ENCODE data around the gene KRTAP4-7. TPM values are rescaled to one million over a fixed set of nuclear protein-coding genes. Genes with fewer than 3 reads are reported as not detected.
"Not testable (repeated sequence)": the region's sequence is repeated elsewhere in the genome, so short reads cannot be mapped to it uniquely, and the experiment has no call there.

Gene KRTAP4-7
- total RNA-seq, 1 experiment from 2014 or later = not detected

- TF ChIP-seq, protein P1, sequence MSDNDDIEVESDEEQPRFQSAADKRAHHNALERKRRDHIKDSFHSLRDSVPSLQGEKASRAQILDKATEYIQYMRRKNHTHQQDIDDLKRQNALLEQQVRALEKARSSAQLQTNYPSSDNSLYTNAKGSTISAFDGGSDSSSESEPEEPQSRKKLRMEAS (IDR thresholded peaks at IDR 0.05) = no peak
- TF ChIP-seq ELF1 (IDR thresholded peaks at IDR 0.05; ENCODE audit: borderline replicate concordance, low read depth) (no peak), EZH2 (IDR thresholded peaks at IDR 0.05) (no peak)
Observed at GRCh38 chr17:41098481-41098880, 14.5 kb downstream of the KRTAP4-7 start (continued).

DNA sequence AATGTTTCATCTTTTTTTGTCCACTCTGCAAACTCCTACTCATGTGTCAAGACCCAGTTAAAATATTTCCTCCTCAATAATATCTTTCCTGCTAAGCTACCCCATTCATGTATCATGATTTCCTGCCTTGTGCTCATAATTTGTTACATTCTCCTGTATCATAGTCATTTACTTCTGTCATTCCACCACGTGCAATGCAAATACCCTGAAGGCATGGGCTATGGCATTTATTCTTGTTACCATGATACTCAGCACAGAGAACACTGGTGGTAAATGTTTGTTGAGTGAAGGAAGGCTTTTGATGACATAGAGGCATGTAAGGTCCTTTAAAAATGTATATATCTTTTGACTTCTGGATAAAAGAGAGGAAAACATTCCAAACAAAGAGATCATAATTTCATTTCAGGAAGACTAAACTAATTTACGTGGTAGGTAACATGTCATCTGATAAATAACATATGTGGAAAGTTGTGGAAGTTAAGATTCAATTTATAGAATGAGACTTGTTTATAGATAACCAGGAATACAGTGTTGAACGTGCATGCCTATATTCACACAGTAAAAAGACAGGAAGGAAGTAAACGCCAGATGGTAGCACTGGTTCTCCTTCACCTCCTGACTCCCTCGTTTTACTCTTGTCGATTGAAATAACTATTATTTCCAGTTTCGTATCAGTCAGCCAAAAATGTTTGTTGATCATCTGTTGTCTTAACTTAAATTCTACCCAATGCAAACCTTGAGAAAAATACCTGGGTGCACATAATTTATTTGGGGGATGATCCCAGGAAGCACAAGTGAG lies 15.9 kb downstream of the KRTAP4-7 start:
- peaks cover 9 to 39% of the 10 kb centered on the region in 2 experiments for H3K4me1 ChIP-seq (ENCODE audit: control insufficient read depth in 1 of 2, insufficient read depth in 2 of 2, low read length in 2 of 2)
- H3K27ac ChIP-seq (ENCODE audit: low read depth, low read length); H2AFZ ChIP-seq (ENCODE audit: low read depth, low read length, poor library complexity, severe bottlenecking); H3K36me3 ChIP-seq (ENCODE audit: control insufficient read depth in 1 of 2, insufficient read depth in 2 of 2, low read length in 2 of 2); RAD21 ChIA-PET (ENCODE audit: low non-redundant PET in 1 of 2, low total read pairs in 2 of 2, uncharacterized antibody in 2 of 2, unreplicated experiment in 2 of 2); H4K20me1 ChIP-seq (ENCODE audit: insufficient read depth); POLR2A ChIA-PET; H3K27me3 ChIP-seq (ENCODE audit: insufficient read depth, low read length); intact Hi-C loops (cut with micrococcal nuclease); CTCF ChIA-PET; H3K9me3 ChIP-seq (ENCODE audit: control insufficient read depth in 1 of 2, insufficient read depth in 1 of 2, low read depth in 1 of 2, low read length in 2 of 2); BruUV-seq (replicated peaks); ATAC-seq; DNase-seq (ENCODE audit: low read depth, low spot score); H3K79me2 ChIP-seq (ENCODE audit: insufficient read depth, low read length); H3K9ac ChIP-seq (ENCODE audit: low read length); H3K4me3 ChIP-seq (replicated peaks in 1 of 2; ENCODE audit: low read depth in 1 of 2, low read length in 2 of 2); H3K9me2 ChIP-seq (ENCODE audit: insufficient read depth); H3K4me2 ChIP-seq (ENCODE audit: low read length): not testable (repeated sequence)
- TF ChIP-seq, protein P1 (IDR thresholded peaks at IDR 0.05) = 0 out of 2 replicates have a peak, but pooled peaks have one; percentile 27

GRCh38 chr17:41101586-41102259 lies 17.8 kb downstream of the KRTAP4-7 start, which contains the start of gene KRTAP4-16:
Gene KRTAP4-16 (minus strand): TSS chr17:41102209. CDS start chr17:41102209, 0 bp downstream.
- intact Hi-C loops (cut with micrococcal nuclease) = no loop called here
- Histone ChIP-seq H3K27me3 (ENCODE audit: insufficient read depth, low read length) (no peaks in the 10 kb centered on the region), H3K36me3 (ENCODE audit: control insufficient read depth in 1 of 2, insufficient read depth in 2 of 2, low read length in 2 of 2) (peaks cover 0 to 4% of the 10 kb centered on the region in 2 experiments; a peak in 1 of 4 replicates), H3K79me2 (ENCODE audit: insufficient read depth, low read length) (no peaks in the 10 kb centered on the region), H3K9me2 (ENCODE audit: insufficient read depth) (no peaks in the 10 kb centered on the region), H3K9me3 (ENCODE audit: control insufficient read depth in 1 of 2, insufficient read depth in 1 of 2, low read depth in 1 of 2, low read length in 2 of 2) (no peaks in the 10 kb centered on the region), H3K4me2 (ENCODE audit: low read length) (peak within 1 kb of the TSS; percentile 19; the same call in 1 of the 2 replicates), H3K9ac (ENCODE audit: low read length) (peak within 1 kb of the TSS; percentile 8; the same call in 1 of the 2 replicates), H3K4me3 (replicated peaks in 1 of 2; ENCODE audit: low read depth in 1 of 2, low read length in 2 of 2) (no peak within 1 kb of the TSS), H2AFZ (ENCODE audit: low read depth, low read length, poor library complexity, severe bottlenecking) (no peak within 1 kb of the TSS), H3K4me1 (ENCODE audit: control insufficient read depth in 1 of 2, insufficient read depth in 2 of 2, low read length in 2 of 2) (peaks cover 13 to 56% of the 10 kb centered on the region in 2 experiments), H4K20me1 (ENCODE audit: insufficient read depth) (no peaks in the 10 kb centered on the region), H3K27ac (ENCODE audit: low read depth, low read length) (peak within 1 kb of the TSS; percentile 75)
- DNase-seq (ENCODE audit: low read depth, low spot score) = no peak
- BruUV-seq (replicated peaks) = no TSS peak
- ChIA-PET POLR2A (no interaction called here), CTCF (no interaction called here), RAD21 (ENCODE audit: low non-redundant PET in 1 of 2, low total read pairs in 2 of 2, uncharacterized antibody in 2 of 2, unreplicated experiment in 2 of 2) (no interaction called here)
- no peak for ATAC-seq
- TF ChIP-seq EZH2phosphoT487 (IDR thresholded peaks at IDR 0.05; ENCODE audit: borderline replicate concordance) (no peak), POLR2A (IDR thresholded peaks at IDR 0.05; ENCODE audit: borderline replicate concordance, extremely low read depth, insufficient read depth, insufficient read length) (no peak), ZNF274 (IDR thresholded peaks at IDR 0.05; ENCODE audit: low read depth, low read length) (no peak), RAD21 (IDR thresholded peaks at IDR 0.05; ENCODE audit: low read depth) (no peak), EGR1 (IDR thresholded peaks at IDR 0.05; ENCODE audit: low read depth) (no peak), ELF1 (IDR thresholded peaks at IDR 0.05; ENCODE audit: borderline replicate concordance, low read depth) (no peak), SP1 (IDR thresholded peaks at IDR 0.05; ENCODE audit: low read depth) (no peak), ATF3 (IDR thresholded peaks at IDR 0.05) (no peak)
- TF ChIP-seq, protein P2, sequence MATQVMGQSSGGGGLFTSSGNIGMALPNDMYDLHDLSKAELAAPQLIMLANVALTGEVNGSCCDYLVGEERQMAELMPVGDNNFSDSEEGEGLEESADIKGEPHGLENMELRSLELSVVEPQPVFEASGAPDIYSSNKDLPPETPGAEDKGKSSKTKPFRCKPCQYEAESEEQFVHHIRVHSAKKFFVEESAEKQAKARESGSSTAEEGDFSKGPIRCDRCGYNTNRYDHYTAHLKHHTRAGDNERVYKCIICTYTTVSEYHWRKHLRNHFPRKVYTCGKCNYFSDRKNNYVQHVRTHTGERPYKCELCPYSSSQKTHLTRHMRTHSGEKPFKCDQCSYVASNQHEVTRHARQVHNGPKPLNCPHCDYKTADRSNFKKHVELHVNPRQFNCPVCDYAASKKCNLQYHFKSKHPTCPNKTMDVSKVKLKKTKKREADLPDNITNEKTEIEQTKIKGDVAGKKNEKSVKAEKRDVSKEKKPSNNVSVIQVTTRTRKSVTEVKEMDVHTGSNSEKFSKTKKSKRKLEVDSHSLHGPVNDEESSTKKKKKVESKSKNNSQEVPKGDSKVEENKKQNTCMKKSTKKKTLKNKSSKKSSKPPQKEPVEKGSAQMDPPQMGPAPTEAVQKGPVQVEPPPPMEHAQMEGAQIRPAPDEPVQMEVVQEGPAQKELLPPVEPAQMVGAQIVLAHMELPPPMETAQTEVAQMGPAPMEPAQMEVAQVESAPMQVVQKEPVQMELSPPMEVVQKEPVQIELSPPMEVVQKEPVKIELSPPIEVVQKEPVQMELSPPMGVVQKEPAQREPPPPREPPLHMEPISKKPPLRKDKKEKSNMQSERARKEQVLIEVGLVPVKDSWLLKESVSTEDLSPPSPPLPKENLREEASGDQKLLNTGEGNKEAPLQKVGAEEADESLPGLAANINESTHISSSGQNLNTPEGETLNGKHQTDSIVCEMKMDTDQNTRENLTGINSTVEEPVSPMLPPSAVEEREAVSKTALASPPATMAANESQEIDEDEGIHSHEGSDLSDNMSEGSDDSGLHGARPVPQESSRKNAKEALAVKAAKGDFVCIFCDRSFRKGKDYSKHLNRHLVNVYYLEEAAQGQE (IDR thresholded peaks at IDR 0.05; ENCODE audit: low read depth) = no peak

Data from HCT116 (cell line).